PC-3 (cell line): Measurements from ENCODE around the gene DNAL4. TPM values are rescaled to one million over a fixed set of nuclear protein-coding genes. Genes with fewer than 3 reads are reported as not detected.

Experiments used
- ATAC-seq: fragments of 200-7000 bp; cut with Tn5 transposase; 2 replicates; pipeline ENCODE4 v1.9.1; 2020; ENCODE audit warnings: mild to moderate bottlenecking, moderate library complexity
- BruUV-seq: library from RNA; stranded (reverse); fragments of 400-500 nt; replicated peaks from 2 replicates; lab custom pipeline; 2021; lab: Mats Ljungman, UMichigan
- CTCF ChIA-PET: fragments of 300-600 bp; sonication (Branson Sonifier 250); formaldehyde crosslinking; loops from one replicate; lab custom pipeline; 2022; ENCODE audit warnings: antibody characterized with exemption; lab: Charles Lee
- POLR2A ChIA-PET: fragments of 300-600 bp; sonication (Branson Sonifier 250); formaldehyde crosslinking; loops from one replicate; lab custom pipeline; 2022; ENCODE audit warnings: antibody characterized with exemption; ENCODE audit not compliant: unreplicated experiment; lab: Charles Lee
- DNase-seq: peaks from one replicate; pipeline ENCODE4 v3.0.0-alpha.2; 2015
- H2AFZ ChIP-seq: fragments of 300-600 bp; sonication (generic); 2 replicates; pipeline ENCODE4 v1.6.0; 2016; ENCODE audit warnings: antibody characterized with exemption, low read length
- H3F3A ChIP-seq: fragments of 300-600 bp; sonication (generic); one replicate; pipeline ENCODE4 v1.6.0; 2017; ENCODE audit warnings: antibody characterized with exemption, low read length, control low read depth, mild to moderate bottlenecking; ENCODE audit not compliant: unreplicated experiment
- H3K27ac ChIP-seq: fragments of 300-600 bp; sonication (generic); 2 replicates; pipeline ENCODE4 v1.5.1; 2016; ENCODE audit warnings: mild to moderate bottlenecking, low read length
- H3K27me3 ChIP-seq: fragments of 300-600 bp; sonication (generic); 2 replicates; pipeline ENCODE4 v1.6.1; 2016; ENCODE audit warnings: low read length, mixed read lengths
- H3K36me3 ChIP-seq: fragments of 300-600 bp; sonication (generic); 2 replicates; pipeline ENCODE4 v1.6.1; 2016; ENCODE audit warnings: low read depth, mixed run types, low read length, mixed read lengths
- H3K4me1 ChIP-seq: fragments of 300-600 bp; sonication (generic); 2 replicates; pipeline ENCODE4 v1.5.1; 2016; ENCODE audit warnings: low read length; ENCODE audit not compliant: insufficient read depth
- H3K4me2 ChIP-seq: fragments of 300-600 bp; sonication (generic); 2 replicates; pipeline ENCODE4 v1.6.0; 2016; ENCODE audit warnings: low read length
- H3K4me3 ChIP-seq: fragments of 300-600 bp; sonication (generic); 2 replicates; pipeline ENCODE4 v1.5.1; 2016; ENCODE audit warnings: mild to moderate bottlenecking, low read length, mixed read lengths
- H3K79me2 ChIP-seq: fragments of 300-600 bp; sonication (generic); 2 replicates; pipeline ENCODE4 v1.6.1; 2017; ENCODE audit warnings: low read length, mixed read lengths
- H3K9ac ChIP-seq: fragments of 300-600 bp; sonication (generic); 2 replicates; pipeline ENCODE4 v1.6.0; 2016; ENCODE audit warnings: mild to moderate bottlenecking, low read length
- H3K9me2 ChIP-seq: fragments of 300-600 bp; sonication (generic); replicated peaks from 2 replicates; pipeline ENCODE4 v1.6.1; 2016; ENCODE audit warnings: mixed run types, low read length, mixed read lengths
- H3K9me3 ChIP-seq: fragments of 300-600 bp; sonication (generic); 2 replicates; pipeline ENCODE4 v1.6.1; 2016; ENCODE audit warnings: low read length, mixed read lengths
- H4K20me1 ChIP-seq: fragments of 300-600 bp; sonication (generic); 2 replicates; pipeline ENCODE4 v1.6.1; 2016; ENCODE audit warnings: low read length, mixed read lengths
- EZH2 ChIP-seq: fragments of 300-600 bp; sonication (generic); IDR thresholded peaks from one replicate; pipeline ENCODE4 v1.6.1; 2017; ENCODE audit warnings: antibody characterized with exemption, mild to moderate bottlenecking, low read length; ENCODE audit not compliant: unreplicated experiment
- EZH2phosphoT487 ChIP-seq: fragments of 300-600 bp; sonication (generic); IDR thresholded peaks from 2 replicates; pipeline ENCODE4 v1.6.1; 2018; ENCODE audit warnings: mild to moderate bottlenecking, antibody characterized with exemption, low read length, borderline replicate concordance
- intact Hi-C: fragments of 100-400 bp; cut with micrococcal nuclease; formaldehyde crosslinking; loops from 2 replicates; pipeline ENCODE4 v1.9.0; 2023
- total RNA-seq: library from RNA; depleted of rRNA; stranded (reverse); fragments of >200 nt; gene quantifications from 2 replicates; pipeline ENCODE4 v1.2.3, GENCODE V29; 2014
- TF ChIP-seq, protein P1 (sequence below): fragments of 300-600 bp; sonication (generic); conservative IDR thresholded peaks from 2 replicates; pipeline ENCODE4 v1.5.1; 2017; ENCODE audit warnings: antibody characterized with exemption, low read depth, mild to moderate bottlenecking, low read length

DNAL4 gene
- total RNA-seq, 1 experiment from 2014 or later = 22.5 TPM

DNA sequence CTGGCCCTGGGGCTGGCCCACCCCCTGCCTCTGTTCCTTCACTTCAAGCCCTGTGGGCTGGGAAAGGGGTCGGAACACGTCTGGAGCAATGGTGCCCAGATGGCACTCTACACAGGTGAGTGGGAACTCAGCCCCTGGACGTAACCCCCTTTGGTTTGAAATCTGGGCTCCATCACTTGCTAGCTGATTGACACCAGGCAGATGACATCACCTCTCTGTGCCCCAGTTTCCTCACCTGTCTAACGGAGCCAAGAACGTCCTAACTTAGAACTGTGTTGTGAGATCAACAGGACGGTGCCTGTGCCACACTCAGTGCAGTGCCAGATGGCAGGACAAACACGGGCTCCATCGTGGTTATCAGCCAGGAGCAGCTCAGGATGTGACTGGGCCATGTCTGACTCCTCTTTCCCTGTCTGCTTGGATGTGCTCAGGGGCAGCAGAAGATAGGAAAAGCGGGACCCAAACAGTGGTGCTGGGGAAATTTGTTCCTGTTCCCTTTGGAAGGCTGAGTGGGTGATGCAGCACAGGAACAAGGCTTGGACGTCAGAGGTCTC lies 25.5 kb upstream of the DNAL4 start:
- ChIA-PET POLR2A (no interaction called here), CTCF (no interaction called here)
- Histone ChIP-seq H3K36me3 (no peaks in the 10 kb centered on the region), H4K20me1 (no peaks in the 10 kb centered on the region), H3F3A (no peaks in the 10 kb centered on the region), H2AFZ (no peak overlapping the region), H3K4me3 (no peak overlapping the region), H3K9me2 (no peaks in the 10 kb centered on the region), H3K27ac (no peak overlapping the region), H3K9me3 (no peaks in the 10 kb centered on the region), H3K79me2 (no peaks in the 10 kb centered on the region), H3K4me2 (no peak overlapping the region), H3K27me3 (peaks cover 6% of the 10 kb centered on the region; the same call in 1 of the 2 replicates), H3K9ac (no peak overlapping the region), H3K4me1 (no peaks in the 10 kb centered on the region)
- TF ChIP-seq, protein P1, sequence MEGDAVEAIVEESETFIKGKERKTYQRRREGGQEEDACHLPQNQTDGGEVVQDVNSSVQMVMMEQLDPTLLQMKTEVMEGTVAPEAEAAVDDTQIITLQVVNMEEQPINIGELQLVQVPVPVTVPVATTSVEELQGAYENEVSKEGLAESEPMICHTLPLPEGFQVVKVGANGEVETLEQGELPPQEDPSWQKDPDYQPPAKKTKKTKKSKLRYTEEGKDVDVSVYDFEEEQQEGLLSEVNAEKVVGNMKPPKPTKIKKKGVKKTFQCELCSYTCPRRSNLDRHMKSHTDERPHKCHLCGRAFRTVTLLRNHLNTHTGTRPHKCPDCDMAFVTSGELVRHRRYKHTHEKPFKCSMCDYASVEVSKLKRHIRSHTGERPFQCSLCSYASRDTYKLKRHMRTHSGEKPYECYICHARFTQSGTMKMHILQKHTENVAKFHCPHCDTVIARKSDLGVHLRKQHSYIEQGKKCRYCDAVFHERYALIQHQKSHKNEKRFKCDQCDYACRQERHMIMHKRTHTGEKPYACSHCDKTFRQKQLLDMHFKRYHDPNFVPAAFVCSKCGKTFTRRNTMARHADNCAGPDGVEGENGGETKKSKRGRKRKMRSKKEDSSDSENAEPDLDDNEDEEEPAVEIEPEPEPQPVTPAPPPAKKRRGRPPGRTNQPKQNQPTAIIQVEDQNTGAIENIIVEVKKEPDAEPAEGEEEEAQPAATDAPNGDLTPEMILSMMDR = no peak
- TF ChIP-seq EZH2phosphoT487 = no peak
- DNase-seq (no peak), ATAC-seq (no peak)
- BruUV-seq = TSS peak; percentile 18
- intact Hi-C loops = no loop called here

DNA sequence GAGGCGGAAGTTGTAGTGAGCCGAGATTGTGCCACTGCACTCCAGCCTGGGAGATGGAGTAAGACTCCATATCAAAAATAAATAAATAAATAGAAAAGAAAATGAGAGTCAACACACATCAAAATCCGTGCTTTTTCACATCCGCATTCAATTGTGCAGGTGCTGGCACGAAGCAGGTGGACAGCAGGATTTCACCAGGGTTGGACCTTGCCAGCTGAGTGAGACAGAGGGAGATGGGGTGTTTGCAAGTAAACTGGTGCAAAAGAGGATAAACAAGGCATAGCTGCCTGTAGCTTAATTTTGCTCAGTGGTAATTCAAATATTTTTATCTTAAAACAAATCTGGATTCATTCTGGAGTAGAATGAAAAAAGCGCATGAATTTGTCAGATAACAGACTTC lies 23.3 kb upstream of the DNAL4 start:
- Histone ChIP-seq H3K9ac (no peak overlapping the region), H3K4me2 (no peak overlapping the region), H3K27me3 (peaks cover 9% of the 10 kb centered on the region; the same call in 1 of the 2 replicates), H3K79me2 (no peaks in the 10 kb centered on the region), H3K4me3 (no peak overlapping the region), H3K9me3 (no peaks in the 10 kb centered on the region), H3K36me3 (no peaks in the 10 kb centered on the region), H3K4me1 (no peaks in the 10 kb centered on the region), H3K27ac (no peak overlapping the region), H2AFZ (no peak overlapping the region), H4K20me1 (no peaks in the 10 kb centered on the region), H3F3A (no peaks in the 10 kb centered on the region), H3K9me2 (no peaks in the 10 kb centered on the region)
- ChIA-PET CTCF (no interaction called here), POLR2A (no interaction called here)
- no TSS peak for BruUV-seq
- intact Hi-C loops = no loop called here
- TF ChIP-seq, protein P1 = no peak
- no peak for ATAC-seq
- no peak for DNase-seq

DNA sequence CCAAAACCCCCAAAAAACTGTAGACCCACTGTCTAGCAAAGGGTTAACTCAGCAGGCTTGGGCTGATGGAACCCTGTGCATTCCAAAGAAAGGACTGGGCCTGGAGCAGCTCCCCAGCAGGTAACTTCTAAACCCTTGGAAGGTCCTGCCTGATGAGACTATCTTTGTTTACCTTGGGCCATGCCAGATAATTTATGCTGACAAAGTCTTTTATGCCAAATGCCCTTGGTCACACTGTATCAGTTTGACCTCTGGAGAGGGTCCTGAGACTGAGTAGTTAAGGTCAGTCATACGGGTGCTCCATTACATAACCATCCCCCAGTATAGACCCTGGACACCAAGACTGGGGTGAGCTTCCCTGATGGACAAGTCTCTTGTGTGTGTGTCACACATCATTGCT lies 21.9 kb upstream of the DNAL4 start:
- Histone ChIP-seq H3K9ac (no peak overlapping the region), H3K9me3 (no peaks in the 10 kb centered on the region), H3K36me3 (no peaks in the 10 kb centered on the region), H3K27me3 (peaks cover 9% of the 10 kb centered on the region; the same call in 1 of the 2 replicates), H3F3A (no peaks in the 10 kb centered on the region), H3K4me1 (no peaks in the 10 kb centered on the region), H3K27ac (no peak overlapping the region), H4K20me1 (no peaks in the 10 kb centered on the region), H3K79me2 (no peaks in the 10 kb centered on the region), H2AFZ (no peak overlapping the region), H3K4me3 (no peak overlapping the region), H3K9me2 (no peaks in the 10 kb centered on the region), H3K4me2 (no peak overlapping the region)
- ChIA-PET POLR2A (no interaction called here), CTCF (no interaction called here)
- intact Hi-C loops = no loop called here
- DNase-seq = no peak
- BruUV-seq = no TSS peak
- ATAC-seq = no peak
- TF ChIP-seq EZH2phosphoT487 = no peak
- TF ChIP-seq EZH2 = no peak
- TF ChIP-seq, protein P1 = no peak
